ENCODE data around the gene PEG3. TPM values are rescaled to one million over a fixed set of nuclear protein-coding genes. Genes with fewer than 3 reads are reported as not detected.
A peak's percentile ranks its signal among the peaks of the same experiment; 100 is the strongest.

PEG3 gene
- total and polyA plus RNA-seq, 8 donors: 6.3 to 46.4 (median 25.1) TPM

GRCh38 chr19:56822755-56823154, 17.8 kb downstream of the PEG3 start:
- Histone ChIP-seq H3K4me3 (no peak overlapping the region), H3K27ac (no peak overlapping the region), H3K36me3 (peaks cover 3 to 9% of the 10 kb centered on the region in 2 donors), H3K4me1 (no peaks in the 10 kb centered on the region), H3K9me3 (peaks cover 0 to 16% of the 10 kb centered on the region in 2 donors), H3K27me3 (no peaks in the 10 kb centered on the region)
- no peak for TF ChIP-seq CTCF (IDR thresholded peaks at IDR 0.05)
- ATAC-seq (no peak), DNase-seq (peak in 1 of 4 donors; percentile 22)
- intact Hi-C loops (cut with DNase I): no loop called here

DNA sequence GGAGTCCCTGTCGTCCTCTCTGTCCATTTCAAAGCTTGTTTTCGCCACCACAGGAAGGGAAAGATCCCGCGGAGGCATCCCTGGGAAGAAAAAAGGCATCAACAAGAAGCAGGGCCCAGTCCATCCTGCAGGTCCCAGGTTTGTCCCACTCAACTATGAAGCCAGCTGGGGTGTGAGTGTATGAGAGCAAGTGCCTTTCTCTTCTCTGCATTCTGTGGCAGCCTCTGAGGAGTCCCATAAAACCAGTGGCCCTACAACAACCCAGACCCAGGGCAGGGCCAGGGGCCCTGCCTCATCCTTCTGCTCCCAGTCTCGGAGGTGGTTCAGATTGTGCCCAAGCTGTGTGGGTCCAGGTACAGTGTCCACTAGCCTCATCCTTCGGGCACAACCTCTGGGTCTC, 18.9 kb downstream of the PEG3 start:
- peaks cover 0 to 27% of the 10 kb centered on the region in 2 donors for H3K9me3 ChIP-seq
- no peak overlapping the region for H3K4me3 ChIP-seq
- H3K36me3 ChIP-seq: peaks cover 0 to 17% of the 10 kb centered on the region in 2 donors
- no peak for DNase-seq
- no peak for ATAC-seq
- H3K4me1 ChIP-seq: no peaks in the 10 kb centered on the region
- H3K27me3 ChIP-seq: no peaks in the 10 kb centered on the region
- H3K27ac ChIP-seq: no peak overlapping the region
- TF ChIP-seq CTCF (IDR thresholded peaks at IDR 0.05): no peak
- intact Hi-C loops (cut with DNase I): no loop called here

DNA sequence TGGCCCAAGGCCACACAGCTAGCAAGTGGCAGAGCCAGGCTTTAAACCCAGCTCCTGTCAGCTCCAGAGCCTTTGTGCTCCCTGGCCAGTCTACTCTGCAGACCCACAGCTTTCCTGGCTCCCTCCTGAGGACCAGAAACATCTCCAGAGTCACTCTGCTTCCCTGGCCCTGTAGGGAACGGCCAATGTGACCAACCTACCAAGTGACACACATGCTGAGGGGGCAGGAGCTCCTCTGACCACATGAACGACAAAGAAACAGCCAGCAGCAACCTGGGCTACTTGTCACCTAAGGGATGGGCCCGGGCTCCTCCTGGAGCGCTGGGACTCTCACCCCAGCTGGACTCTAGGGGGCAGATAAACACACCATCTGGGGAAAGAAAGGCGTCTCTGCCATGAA, 19.3 kb downstream of the PEG3 start:
- H3K27ac ChIP-seq: no peak overlapping the region
- ATAC-seq: no peak
- no peak for TF ChIP-seq CTCF (IDR thresholded peaks at IDR 0.05)
- intact Hi-C loops (cut with DNase I): no loop called here
- H3K4me1 ChIP-seq: no peaks in the 10 kb centered on the region
- peak in 1 of 4 donors; percentile 26 for DNase-seq
- H3K4me3 ChIP-seq: no peak overlapping the region
- peaks cover 0 to 18% of the 10 kb centered on the region in 2 donors for H3K36me3 ChIP-seq
- no peaks in the 10 kb centered on the region for H3K27me3 ChIP-seq
- H3K9me3 ChIP-seq: peaks cover 0 to 30% of the 10 kb centered on the region in 2 donors

DNA sequence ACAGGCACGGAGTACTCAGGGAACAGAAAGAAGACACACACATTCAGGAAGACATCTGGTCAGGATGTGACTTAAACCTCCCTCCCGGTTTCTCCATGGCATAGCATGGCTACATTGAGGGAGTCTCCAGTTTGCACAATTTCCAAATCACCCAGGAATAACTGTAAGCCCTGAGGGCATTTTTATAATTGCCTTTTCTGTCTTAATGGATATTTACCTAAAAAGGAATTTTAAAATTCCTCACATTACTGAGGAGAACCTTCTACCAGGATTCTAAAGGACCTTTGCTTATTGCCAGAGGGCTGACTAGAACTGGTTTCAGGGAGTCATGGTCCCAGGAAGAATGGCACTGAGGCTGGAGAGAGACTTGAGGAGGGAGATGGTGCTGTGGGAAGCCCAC, 21.4 kb downstream of the PEG3 start:
- TF ChIP-seq CTCF (IDR thresholded peaks at IDR 0.05): no peak
- Histone ChIP-seq H3K9me3 (peaks cover 0 to 47% of the 10 kb centered on the region in 2 donors), H3K4me1 (no peaks in the 10 kb centered on the region), H3K27me3 (no peaks in the 10 kb centered on the region), H3K4me3 (no peak overlapping the region), H3K27ac (no peak overlapping the region), H3K36me3 (peaks cover 0 to 18% of the 10 kb centered on the region in 2 donors)
- intact Hi-C loops (cut with DNase I): no loop called here
- no peak for ATAC-seq
- DNase-seq: no peak

GRCh38 chr19:56814656-56815055, 25.9 kb downstream of the PEG3 start:
- Histone ChIP-seq H3K27me3 (no peaks in the 10 kb centered on the region), H3K9me3 (peaks cover 0 to 39% of the 10 kb centered on the region in 2 donors), H3K36me3 (peaks cover 0 to 9% of the 10 kb centered on the region in 2 donors), H3K4me1 (no peaks in the 10 kb centered on the region), H3K4me3 (no peak overlapping the region), H3K27ac (no peak overlapping the region)
- no peak for DNase-seq
- no peak for ATAC-seq
- intact Hi-C loops (cut with DNase I): no loop called here
- TF ChIP-seq CTCF (IDR thresholded peaks at IDR 0.05): no peak
